ENCODE measurements around the gene FAM20C.

- no peak for TF ChIP-seq JUN (IDR thresholded peaks at IDR 0.05; ENCODE audit: borderline replicate concordance, insufficient read depth, insufficient read length, low read depth)
- TF ChIP-seq CTCF (IDR thresholded peaks at IDR 0.05; ENCODE audit: extremely low read depth in 1 of 2, insufficient read depth in 1 of 2, low read depth in 1 of 2, low read length in 2 of 2) = no peak
- TF ChIP-seq MAX (IDR thresholded peaks at IDR 0.05; ENCODE audit: insufficient read depth, insufficient read length) = no peak
- no peak for TF ChIP-seq POLR2A (IDR thresholded peaks at IDR 0.05; ENCODE audit: low read depth, low read length)
Observed at GRCh38 chr7:258476-259190, 66.3 kb downstream of the FAM20C start.
